SK-N-SH treated with all-trans-retinoic acid at 6 μM for 48 hours (cell line): ENCODE data around the gene EMC9.

Experiments
- ARNTL ChIP-seq: fragments of 450-650 bp; formaldehyde crosslinking; IDR thresholded peaks from 2 replicates; pipeline ENCODE4 v1.5.0; 2020; ENCODE audit warnings: low read depth, mild to moderate bottlenecking, moderate library complexity, borderline replicate concordance
- BACH2 ChIP-seq: fragments of 250-450 bp; sonication (Bioruptor Pico); IDR thresholded peaks from 2 replicates; pipeline ENCODE4 v1.9.0; 2021; ENCODE audit warnings: mild to moderate bottlenecking, borderline replicate concordance
- CSRNP3 ChIP-seq: fragments of 250-450 bp; sonication (Bioruptor Pico); IDR thresholded peaks from 2 replicates; pipeline ENCODE4 v1.5.1; 2021; ENCODE audit warnings: mild to moderate bottlenecking, moderate library complexity
- ESRRG ChIP-seq: fragments of 250-450 bp; sonication (Bioruptor Pico); IDR thresholded peaks from 2 replicates; pipeline ENCODE4 v1.6.1; 2021; ENCODE audit warnings: mild to moderate bottlenecking
- OSR1 ChIP-seq: fragments of 250-450 bp; sonication (Bioruptor Pico); IDR thresholded peaks from 2 replicates; pipeline ENCODE4 v1.8.0; 2022; ENCODE audit warnings: moderate library complexity, mild to moderate bottlenecking, inconsistent platforms
- RARB ChIP-seq: fragments of 250-450 bp; sonication (Bioruptor Pico); IDR thresholded peaks from 2 replicates; pipeline ENCODE4 v1.8.0; 2021; ENCODE audit warnings: mild to moderate bottlenecking, moderate library complexity
- ZFP3 ChIP-seq: fragments of 250-450 bp; sonication (Bioruptor Pico); IDR thresholded peaks from 2 replicates; pipeline ENCODE4 v1.5.0; 2020; ENCODE audit warnings: mild to moderate bottlenecking, moderate library complexity
- ZFP30 ChIP-seq: fragments of 450-650 bp; formaldehyde crosslinking; IDR thresholded peaks from 2 replicates; pipeline ENCODE4 v1.5.0; 2022; ENCODE audit warnings: mild to moderate bottlenecking, moderate library complexity
- TF ChIP-seq, protein P1 (sequence below): fragments of 250-450 bp; sonication (Bioruptor Pico); IDR thresholded peaks from 2 replicates; pipeline ENCODE4 v1.5.1; 2020; ENCODE audit warnings: low read depth, mild to moderate bottlenecking, moderate library complexity

DNA sequence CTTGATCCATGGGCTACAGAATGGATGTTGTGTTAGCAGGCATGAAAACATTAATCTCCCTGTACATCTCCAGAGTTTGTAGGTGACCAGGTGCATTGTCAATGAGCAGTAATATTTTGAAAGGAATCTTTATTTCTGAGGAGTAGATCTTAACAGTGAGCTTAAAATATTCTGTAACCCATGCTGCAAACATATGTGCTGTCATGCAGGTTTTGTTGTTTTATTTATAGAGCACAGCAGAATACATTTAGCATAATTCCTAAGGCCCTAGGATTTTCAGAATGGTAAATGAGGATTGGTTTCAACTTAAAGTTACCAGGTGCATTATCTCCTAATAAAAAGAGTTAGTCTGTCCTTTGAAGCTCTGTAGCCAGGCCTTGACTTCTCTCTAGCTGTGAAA lies 14.5 kb downstream of the EMC9 start:
- TF ChIP-seq ESRRG (CRISPR knock-in tag), result no peak
- no peak for TF ChIP-seq OSR1
- no peak for TF ChIP-seq RARB (CRISPR knock-in tag)
- no peak for TF ChIP-seq BACH2 (CRISPR knock-in tag)
- no peak for TF ChIP-seq ZFP3
- TF ChIP-seq ARNTL (CRISPR knock-in tag), result no peak
- TF ChIP-seq, protein P1, sequence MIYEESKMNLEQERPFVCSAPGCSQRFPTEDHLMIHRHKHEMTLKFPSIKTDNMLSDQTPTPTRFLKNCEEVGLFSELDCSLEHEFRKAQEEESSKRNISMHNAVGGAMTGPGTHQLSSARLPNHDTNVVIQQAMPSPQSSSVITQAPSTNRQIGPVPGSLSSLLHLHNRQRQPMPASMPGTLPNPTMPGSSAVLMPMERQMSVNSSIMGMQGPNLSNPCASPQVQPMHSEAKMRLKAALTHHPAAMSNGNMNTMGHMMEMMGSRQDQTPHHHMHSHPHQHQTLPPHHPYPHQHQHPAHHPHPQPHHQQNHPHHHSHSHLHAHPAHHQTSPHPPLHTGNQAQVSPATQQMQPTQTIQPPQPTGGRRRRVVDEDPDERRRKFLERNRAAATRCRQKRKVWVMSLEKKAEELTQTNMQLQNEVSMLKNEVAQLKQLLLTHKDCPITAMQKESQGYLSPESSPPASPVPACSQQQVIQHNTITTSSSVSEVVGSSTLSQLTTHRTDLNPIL (CRISPR knock-in tag), result no peak
- TF ChIP-seq CSRNP3 (CRISPR knock-in tag), result no peak
- TF ChIP-seq ZFP30, result no peak
